Hepatocyte (in vitro differentiated cells): ENCODE data around the gene CRHR2.

Experiments
- CTCF ChIP-seq: fragments of 200-600 bp; sonication (generic); IDR thresholded peaks from 2 replicates; pipeline ENCODE4 v1.5.1; 2016; ENCODE audit warnings: antibody characterized with exemption, mild to moderate bottlenecking; ENCODE audit not compliant: poor library complexity
- EZH2 ChIP-seq: fragments of 200-600 bp; sonication (generic); IDR thresholded peaks from 2 replicates; pipeline ENCODE4 v1.6.1; 2016; ENCODE audit warnings: antibody characterized with exemption, mild to moderate bottlenecking, borderline replicate concordance
- EZH2phosphoT487 ChIP-seq: fragments of 200-600 bp; sonication (generic); IDR thresholded peaks from one replicate; pipeline ENCODE4 v1.6.1; 2018; ENCODE audit warnings: antibody characterized with exemption, mild to moderate bottlenecking, low read depth, moderate library complexity; ENCODE audit not compliant: unreplicated experiment, severe bottlenecking

DNA sequence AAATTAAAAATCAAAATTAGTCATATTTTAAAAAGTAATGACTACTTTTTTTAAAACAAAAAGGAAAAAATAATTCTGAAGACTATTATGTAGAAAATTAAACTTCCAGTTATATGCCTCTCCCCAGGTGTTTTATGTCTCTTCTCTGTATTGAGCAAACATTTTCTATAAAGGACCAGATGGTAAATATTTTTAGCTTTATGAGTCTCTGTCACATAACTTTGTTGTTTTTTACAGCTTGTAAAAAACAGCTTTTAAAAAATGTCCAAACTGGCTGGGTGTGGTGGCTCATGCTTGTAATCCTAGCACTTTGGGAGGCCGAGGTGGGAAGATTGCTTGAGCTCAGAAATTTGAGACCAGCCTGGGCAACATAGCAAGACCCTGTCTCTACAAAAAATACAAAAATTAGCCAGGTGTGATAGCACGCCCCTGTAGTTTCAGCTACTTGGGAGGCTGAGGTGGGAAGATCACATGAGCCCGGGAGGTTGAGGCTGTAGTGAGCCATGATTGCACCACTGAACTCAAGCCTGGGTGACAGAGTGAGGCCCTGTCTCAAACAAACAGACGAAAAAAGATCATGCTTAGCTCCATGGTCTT, 64.1 kb downstream of the CRHR2 start:
- TF ChIP-seq CTCF (no peak), EZH2 (no peak), EZH2phosphoT487 (no peak)
